Vagina (tissue), 2 donors: ENCODE data around the gene TERC.

Experiments used
- CTCF ChIP-seq, 3 experiments: fragments of 450-650 bp in 2 of 3; fragments of 200-600 bp in 1 of 3; sonication (generic) in 1 of 3; IDR thresholded peaks; one replicate each; pipeline ENCODE4 v1.5.1; 2017 to 2019; ENCODE audit warnings: antibody characterized with exemption in 3 of 3, mild to moderate bottlenecking in 2 of 3, moderate library complexity in 2 of 3
- POLR2A ChIP-seq, 2 donors: fragments of 450-650 bp; IDR thresholded peaks; one replicate each; pipeline ENCODE4 v1.6.1; 2017; ENCODE audit warnings: antibody characterized with exemption in 2 of 2, mild to moderate bottlenecking in 2 of 2, moderate library complexity in 2 of 2
- POLR2AphosphoS5 ChIP-seq, 2 donors: sonication (generic); formaldehyde crosslinking; IDR thresholded peaks; one replicate each; pipeline ENCODE4 v1.9.0; 2017; ENCODE audit warnings: antibody characterized with exemption in 2 of 2, mild to moderate bottlenecking in 2 of 2, low read depth in 1 of 2; ENCODE audit not compliant: insufficient read depth in 1 of 2

GRCh38 chr3:169781209-169781855 is 16.5 kb upstream of the TERC start:
- TF ChIP-seq POLR2A (IDR thresholded peaks at IDR 0.05) (no peak), CTCF (IDR thresholded peaks at IDR 0.05) (no peak), POLR2AphosphoS5 (IDR thresholded peaks at IDR 0.05; ENCODE audit: insufficient read depth in 1 of 2, low read depth in 1 of 2) (no peak)
